ENCODE results near the gene CHMP5.

The CHMP5 gene

GRCh38 chr9:33264473-33265177 is at the start of gene CHMP5, which contains the start of gene BAG1:
Gene CHMP5, plus strand, starts transcription at chr9:33265049. Its CDS starts 30 bp downstream, at chr9:33265079.
Gene BAG1, minus strand, starts transcription at chr9:33264708.
- peak; percentile 99 for DNase-seq

- no peak for DNase-seq
Measured at GRCh38 chr9:33220681-33221567, 43.9 kb upstream of the CHMP5 start.

GRCh38 chr9:33221568-33221884 is 43.3 kb upstream of the CHMP5 start:
- no peak for DNase-seq

- no peak for DNase-seq
Measured at GRCh38 chr9:33222031-33222430, 42.8 kb upstream of the CHMP5 start.

GRCh38 chr9:33223696-33224095 is 41.2 kb upstream of the CHMP5 start:
- no peak for DNase-seq

- DNase-seq, result no peak
Measured at GRCh38 chr9:33225319-33226147, 39.3 kb upstream of the CHMP5 start.

- DNase-seq, result no peak
Measured at GRCh38 chr9:33227008-33227398, 37.8 kb upstream of the CHMP5 start.

- DNase-seq, result no peak
Measured at GRCh38 chr9:33227741-33228140, 37.1 kb upstream of the CHMP5 start.

GRCh38 chr9:33228606-33229005 is 36.2 kb upstream of the CHMP5 start:
- DNase-seq, result no peak

GRCh38 chr9:33229359-33230114 is 35.3 kb upstream of the CHMP5 start:
- peak; percentile 96 for DNase-seq

GRCh38 chr9:33230756-33231622 is 33.9 kb upstream of the CHMP5 start:
- DNase-seq, result no peak

GRCh38 chr9:33231623-33231942 is 33.3 kb upstream of the CHMP5 start:
- no peak for DNase-seq

GRCh38 chr9:33232815-33233214 is 32.0 kb upstream of the CHMP5 start:
- DNase-seq, result no peak

GRCh38 chr9:33233626-33234342 is 31.1 kb upstream of the CHMP5 start:
- DNase-seq, result peak; percentile 90

GRCh38 chr9:33234511-33235467 is 30.1 kb upstream of the CHMP5 start:
- no peak for DNase-seq

- no peak for DNase-seq
Measured at GRCh38 chr9:33236571-33236970, 28.3 kb upstream of the CHMP5 start.

- no peak for DNase-seq
Measured at GRCh38 chr9:33239921-33240320, 24.9 kb upstream of the CHMP5 start, which contains the start of gene SPINK4. Gene SPINK4, plus strand, starts transcription at chr9:33240167. Its CDS starts 42 bp downstream, at chr9:33240209.

- DNase-seq, result no peak
Measured at GRCh38 chr9:33241298-33241697, 23.6 kb upstream of the CHMP5 start.

- no peak for DNase-seq
Measured at GRCh38 chr9:33242609-33243134, 22.2 kb upstream of the CHMP5 start.

All from DMS79 (cell line).